Activated CD4-positive, alpha-beta T cell treated with anti-CD3 and anti-CD28 coated beads, Interleukin-2, Interleukin-4, amounts not matched to agents 100 ng/mL and 50 ng/mL, durations not matched to agents 16 hours and 8 hours (primary cell): ENCODE measurements around the gene UBR7.
"Not testable (repeated sequence)": the region's sequence is repeated elsewhere in the genome, so short reads cannot be mapped to it uniquely, and the experiment has no call there.

Source experiments
- DNase-seq: peaks from one replicate; pipeline ENCODE4 v3.0.0-alpha.2; 2020; ENCODE audit warnings: low spot score

The UBR7 gene, protein sequence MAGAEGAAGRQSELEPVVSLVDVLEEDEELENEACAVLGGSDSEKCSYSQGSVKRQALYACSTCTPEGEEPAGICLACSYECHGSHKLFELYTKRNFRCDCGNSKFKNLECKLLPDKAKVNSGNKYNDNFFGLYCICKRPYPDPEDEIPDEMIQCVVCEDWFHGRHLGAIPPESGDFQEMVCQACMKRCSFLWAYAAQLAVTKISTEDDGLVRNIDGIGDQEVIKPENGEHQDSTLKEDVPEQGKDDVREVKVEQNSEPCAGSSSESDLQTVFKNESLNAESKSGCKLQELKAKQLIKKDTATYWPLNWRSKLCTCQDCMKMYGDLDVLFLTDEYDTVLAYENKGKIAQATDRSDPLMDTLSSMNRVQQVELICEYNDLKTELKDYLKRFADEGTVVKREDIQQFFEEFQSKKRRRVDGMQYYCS

GRCh38 chr14:93206793-93207467, at the start of gene UBR7, which contains the start of gene GON7:
Gene UBR7 (plus strand): TSS chr14:93207256. CDS start chr14:93207292, 36 bp downstream.
Gene GON7 (minus strand): TSS chr14:93207065. CDS start chr14:93207037, 28 bp downstream.
- DNase-seq, result peak; percentile 95

DNA sequence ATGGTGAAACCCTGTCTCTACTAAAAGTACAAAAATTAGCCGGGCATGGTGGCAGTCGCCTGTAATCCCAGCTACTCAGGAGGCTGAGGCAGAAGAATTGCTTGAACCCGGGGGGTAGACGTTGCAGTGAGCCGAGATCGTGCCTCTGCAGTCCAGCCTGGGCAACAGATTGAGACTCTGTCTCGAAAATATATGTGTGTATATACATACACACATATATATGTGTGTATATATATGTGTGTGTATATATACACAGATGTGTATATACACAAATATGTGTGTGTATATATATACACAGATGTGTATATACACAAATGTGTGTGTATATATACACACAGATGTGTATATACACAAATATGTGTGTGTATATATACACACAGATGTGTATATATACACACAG, 48.7 kb upstream of the UBR7 start:
- DNase-seq, result not testable (repeated sequence)

DNA sequence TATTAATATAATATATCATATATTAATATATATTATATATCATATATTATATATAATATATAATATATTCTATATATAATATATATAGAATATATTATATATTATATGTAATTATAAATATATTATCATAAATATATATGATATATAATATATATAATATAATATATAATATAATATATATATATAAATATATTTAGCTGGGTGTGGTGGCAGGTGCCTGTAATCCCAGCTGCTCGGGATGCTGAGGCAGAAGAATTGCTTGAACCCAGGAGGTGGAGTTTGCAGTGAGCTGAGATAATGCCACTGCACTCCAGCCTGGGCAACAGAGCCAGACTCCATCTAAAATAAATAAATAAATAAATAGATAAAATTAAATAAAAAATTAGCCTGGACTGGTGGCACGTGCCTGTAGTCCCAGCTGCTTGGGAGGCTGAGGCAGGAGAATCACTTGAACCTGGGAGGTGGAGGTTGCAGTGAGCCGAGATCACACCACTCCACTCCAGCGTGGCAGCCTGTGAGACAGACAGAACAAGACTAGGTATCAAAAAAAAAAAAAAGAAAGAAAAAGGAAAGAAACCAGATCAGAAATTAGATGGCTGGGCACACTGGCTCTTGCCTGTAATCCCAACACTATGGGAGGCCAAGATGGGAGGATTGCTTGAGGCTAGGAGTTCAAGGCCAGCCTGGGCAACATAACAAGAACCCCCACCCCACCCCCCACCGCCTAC, 47.3 kb upstream of the UBR7 start:
- DNase-seq, result not testable (repeated sequence)

DNA sequence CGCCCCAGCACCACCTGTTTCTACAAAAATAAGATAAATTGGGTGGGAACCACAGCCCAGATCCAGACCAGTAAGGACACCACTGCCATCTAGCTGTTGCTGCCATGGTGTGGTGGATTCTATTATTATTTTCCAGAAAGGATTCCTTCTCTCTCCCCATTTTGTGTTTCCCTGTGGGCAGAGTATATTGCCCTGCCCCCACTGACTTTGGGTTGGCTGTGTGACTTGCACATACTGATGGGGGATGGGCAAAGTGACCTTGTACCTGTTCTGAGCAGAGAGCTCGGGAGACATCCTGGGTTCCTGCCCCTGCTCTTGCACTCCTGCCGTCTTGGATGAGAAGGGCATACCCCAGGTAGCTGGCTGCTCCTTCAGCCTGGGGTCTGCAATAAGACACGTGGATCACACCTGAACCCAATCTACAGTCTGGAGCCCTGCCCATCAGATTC, 46.7 kb upstream of the UBR7 start:
- DNase-seq, result no peak

DNA sequence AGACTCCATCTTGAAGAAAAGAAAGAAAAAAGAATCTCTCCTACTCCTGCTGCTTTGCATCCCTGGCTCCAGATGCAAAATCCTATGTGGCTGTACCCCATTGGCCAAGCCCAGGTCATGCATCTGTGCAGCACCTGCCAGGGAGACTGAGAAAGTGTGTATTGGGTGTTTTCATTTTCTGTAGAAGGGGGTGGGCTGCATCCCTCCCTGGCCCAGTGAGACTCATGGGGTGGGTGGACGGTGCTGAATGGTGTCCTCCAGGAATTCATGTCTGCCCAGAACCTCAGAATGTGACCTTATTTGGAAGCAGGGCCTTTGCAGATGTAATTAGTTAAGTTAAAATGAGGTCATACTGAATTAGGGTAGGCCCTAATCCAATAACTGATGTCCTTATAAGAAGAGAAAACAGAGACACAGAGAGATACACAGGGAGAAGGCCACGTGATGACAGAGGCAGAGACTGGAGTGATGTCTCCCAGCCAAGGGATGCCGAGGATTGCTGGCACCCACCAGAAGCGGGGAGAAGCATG, 45.6 kb upstream of the UBR7 start:
- DNase-seq, result no peak

- DNase-seq, result no peak
Measured at GRCh38 chr14:93163564-93163963, 43.5 kb upstream of the UBR7 start.

DNA sequence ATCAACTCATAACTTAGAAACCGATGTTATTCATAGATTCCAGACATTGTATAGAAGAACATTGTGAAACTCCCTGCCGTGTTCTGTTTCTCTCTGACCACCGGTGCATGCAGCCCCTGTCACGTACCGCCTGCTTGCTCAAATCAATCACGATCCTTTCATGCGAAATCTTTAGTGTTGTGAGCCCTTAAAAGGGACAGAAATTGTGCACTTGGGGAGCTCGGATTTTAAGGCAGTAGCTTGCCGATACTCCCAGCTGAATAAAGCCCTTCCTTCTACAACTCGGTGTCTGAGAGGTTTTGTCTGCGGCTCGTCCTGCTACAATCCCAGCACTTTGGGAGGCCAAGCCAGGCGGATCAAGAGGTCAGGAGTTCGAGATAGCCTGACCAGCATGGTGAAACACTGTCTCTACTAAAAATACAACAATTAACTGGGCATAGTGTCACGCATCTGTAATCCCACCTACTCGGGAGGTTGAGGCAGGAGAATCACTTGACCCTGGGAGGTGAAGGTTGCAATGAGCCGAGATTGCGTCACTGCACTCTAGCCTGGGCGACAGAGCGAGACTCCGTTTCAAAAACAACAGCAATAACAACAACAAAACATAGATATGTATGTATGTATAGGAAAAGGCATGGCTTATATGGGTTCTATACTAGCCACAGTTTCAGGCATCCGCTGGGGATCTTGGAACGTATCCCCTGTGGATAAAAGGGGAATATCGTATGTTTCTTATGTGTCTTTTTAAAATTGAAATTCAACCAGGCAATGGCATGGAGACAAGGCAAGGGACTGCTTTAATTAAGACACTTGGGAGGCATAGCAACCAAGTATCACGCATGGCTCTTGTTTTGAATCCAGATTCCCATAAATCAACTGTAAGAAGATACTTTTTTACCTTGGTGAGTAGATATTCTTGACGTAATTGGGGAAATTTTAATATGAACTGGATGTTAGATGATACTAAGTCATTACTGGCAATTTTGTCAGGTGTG, 41.5 kb upstream of the UBR7 start:
- not testable (repeated sequence) for DNase-seq

DNA sequence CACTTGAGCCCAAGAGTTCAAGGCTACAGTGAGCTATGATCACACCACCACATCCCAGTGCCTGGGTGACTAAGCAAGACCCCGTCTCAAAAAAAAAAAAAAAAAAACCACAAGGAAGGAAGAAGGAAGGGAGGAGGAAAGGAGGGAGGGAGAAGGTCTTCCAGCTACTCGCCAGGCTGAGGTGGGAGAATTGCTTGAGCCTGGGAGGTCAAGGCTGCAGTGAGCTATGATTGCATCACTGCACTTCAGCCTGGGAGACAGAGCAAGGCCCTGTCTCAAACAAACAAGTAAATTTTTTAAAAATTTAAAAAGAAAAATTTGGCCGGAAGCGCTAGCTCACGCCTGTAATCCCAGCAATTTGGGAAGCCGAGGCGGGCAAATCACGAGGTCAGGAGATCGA, 38.4 kb upstream of the UBR7 start:
- not testable (repeated sequence) for DNase-seq

- not testable (repeated sequence) for DNase-seq
Measured at GRCh38 chr14:93169619-93170018, 37.4 kb upstream of the UBR7 start.

DNA sequence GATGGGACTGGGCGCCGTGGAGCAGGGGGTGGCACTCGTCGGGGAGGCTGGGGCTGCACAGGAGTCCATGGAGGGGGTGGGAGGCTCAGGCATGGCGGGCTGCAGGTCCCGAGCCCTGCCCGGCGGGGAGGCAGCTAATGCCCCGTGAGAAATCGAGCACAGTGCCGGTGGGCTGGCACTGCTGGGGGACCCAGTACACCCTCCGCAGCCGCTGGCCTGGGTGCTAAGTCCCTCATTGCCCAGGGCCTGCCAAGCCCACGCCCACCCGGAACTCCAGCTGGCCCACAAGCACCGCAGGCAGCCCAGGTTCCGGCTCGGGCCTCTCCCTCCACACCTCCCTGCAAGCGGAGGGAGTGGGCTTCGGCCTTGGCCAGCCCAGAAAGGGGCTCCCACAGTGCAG, 36.9 kb upstream of the UBR7 start:
- not testable (repeated sequence) for DNase-seq

DNA sequence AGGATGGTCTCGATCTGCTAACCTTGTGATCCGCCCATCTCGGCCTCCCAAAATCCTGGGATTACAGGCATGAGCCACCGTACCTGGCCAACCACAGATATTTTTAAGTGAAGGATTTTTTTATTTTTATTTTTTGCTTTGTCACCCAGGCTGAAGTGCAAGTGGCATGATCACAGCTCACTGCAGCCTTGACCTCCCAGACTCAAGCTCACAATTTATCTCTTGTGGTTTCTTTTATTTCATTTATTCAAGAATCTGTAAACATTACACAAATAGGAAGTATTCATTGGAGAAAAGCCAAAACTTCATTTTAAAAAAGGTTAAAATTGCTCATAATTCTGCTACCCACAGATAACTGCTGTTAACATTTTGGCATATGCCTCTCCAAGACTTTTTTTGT, 35.7 kb upstream of the UBR7 start:
- no peak for DNase-seq

DNA sequence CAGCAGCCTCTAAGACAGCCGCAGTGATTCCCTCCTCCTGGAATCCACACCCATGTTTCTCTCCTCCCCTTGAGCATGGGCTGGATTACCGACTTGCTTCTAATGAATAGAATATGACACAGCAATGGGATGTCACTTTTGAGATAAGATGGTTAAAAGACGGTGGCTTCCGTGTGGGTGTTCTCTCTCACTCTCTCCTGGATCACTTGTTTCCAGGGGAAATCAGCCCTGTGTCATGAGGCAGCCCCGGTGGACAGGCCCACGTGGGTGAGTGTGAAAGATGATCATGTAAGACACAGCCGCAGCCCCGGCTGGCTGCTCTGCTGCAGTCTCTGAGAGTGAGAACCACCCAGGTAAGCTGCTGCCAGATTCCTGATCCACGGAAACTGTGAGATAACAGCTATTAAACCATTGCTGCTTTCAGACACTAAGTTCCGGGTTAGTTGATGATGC, 33.1 kb upstream of the UBR7 start:
- no peak for DNase-seq

GRCh38 chr14:93174731-93175130, 32.3 kb upstream of the UBR7 start:
- not testable (repeated sequence) for DNase-seq

DNA sequence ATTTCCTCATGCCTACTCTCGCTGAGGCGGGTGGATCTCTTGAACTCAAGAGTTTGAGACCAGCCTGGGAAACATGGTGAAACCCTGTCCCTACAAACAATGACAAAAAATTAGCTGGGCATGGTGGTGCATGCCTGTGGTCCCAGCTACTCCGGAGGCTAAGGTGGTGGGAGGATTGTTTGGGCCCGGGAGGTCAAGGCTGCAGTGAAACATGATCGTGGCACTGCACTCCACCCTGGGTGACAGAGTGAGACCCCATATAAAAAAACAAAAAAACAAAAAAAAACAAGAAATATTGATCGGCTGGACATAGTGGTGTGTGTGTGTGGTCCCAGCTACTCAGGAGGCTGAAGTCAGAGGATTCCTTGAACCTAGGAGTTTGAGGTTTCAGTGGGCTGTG, 31.6 kb upstream of the UBR7 start:
- DNase-seq, result no peak

DNA sequence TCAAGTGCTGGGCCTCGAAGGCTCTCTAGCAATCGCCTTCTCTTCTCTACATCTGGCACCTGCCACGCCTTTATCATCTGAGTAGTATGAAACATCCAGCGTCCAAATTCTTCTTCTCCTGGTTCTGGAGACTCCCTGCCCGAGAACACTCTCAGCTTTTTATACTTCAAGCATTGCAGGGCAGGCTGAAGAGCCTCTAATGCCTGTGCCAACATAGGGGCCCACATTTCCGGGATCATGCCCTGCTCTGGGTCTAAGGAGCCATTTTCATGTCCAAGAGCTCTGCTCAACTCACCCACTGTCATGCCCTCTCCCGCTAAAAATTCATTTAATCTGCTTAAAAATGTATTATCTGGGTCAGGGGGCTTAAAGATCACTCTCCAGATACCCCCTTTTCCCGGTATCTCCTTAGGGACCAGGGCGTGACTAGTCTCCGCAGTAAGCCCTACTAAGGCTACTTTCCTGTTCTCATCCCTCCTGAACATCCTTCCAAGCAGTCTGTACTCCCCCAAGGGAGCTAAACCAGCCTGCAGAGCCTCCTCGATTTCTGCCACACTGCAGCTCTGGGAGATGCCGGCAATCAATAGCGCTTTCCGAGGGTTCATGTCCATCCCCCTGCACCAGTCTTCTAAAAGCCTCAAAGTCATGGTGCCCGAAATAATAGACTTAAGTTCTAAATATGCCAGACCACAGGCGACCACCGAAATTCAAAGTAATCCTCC, 23.3 kb upstream of the UBR7 start:
- no peak for DNase-seq

- DNase-seq, result peak; percentile 90
Measured at GRCh38 chr14:93184391-93185348, 22.4 kb upstream of the UBR7 start, which contains the start of the genes LYSET and MOAP1. Gene LYSET (plus strand): TSS chr14:93185317. CDS start chr14:93185406, 89 bp downstream. Gene MOAP1 (minus strand): TSS chr14:93184897. CDS start chr14:93184242, 655 bp downstream.

GRCh38 chr14:93185349-93185720, 21.7 kb upstream of the UBR7 start:
- DNase-seq, result no peak

DNA sequence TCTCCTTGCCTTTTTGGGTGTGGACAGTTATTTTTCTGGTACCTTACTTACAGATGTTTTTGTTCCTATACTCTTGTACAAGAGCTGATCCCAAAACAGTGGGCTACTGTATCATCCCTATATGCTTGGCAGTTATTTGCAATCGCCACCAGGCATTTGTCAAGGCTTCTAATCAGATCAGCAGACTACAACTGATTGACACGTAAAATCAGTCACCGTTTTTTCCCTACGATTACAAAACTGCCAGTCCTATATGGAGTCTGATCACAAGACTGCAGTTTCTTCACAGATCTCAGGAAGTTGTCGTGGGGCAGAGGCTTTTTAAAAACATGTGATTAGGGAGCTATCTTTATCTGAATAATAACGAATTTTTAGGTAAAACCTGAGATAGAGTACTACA, 20.6 kb upstream of the UBR7 start:
- no peak for DNase-seq

DNA sequence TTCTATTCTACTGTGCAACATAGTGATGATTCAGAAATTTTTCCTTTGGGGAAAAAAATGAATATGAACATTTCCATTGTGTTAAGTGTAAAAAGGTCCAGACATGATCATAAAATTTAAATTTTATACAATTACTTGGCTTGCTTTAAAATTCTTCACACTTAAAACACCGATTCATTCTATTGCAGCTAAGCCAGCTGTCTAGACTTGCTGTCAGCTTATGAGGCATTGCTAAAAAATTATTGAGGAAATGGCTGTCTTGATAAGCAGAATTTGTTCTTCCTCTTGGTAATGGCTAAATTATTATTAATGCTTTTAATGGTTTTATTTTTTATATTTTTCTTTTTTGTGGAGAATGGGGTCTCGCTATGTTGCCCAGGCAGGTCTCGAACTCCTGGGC, 20.1 kb upstream of the UBR7 start:
- DNase-seq, result no peak
